Right kidney (tissue), 1 donor: ENCODE data around the gene RHBG.

ENCODE experiments used
- DNase-seq: peaks from one replicate; pipeline ENCODE4 v3.0.0-alpha.2; 2016

Gene RHBG

GRCh38 chr1:156409439-156409838 is 40.4 kb downstream of the RHBG start:
- no peak for DNase-seq

- DNase-seq = no peak
Observed at GRCh38 chr1:156410238-156410637, 41.2 kb downstream of the RHBG start.

- no peak for DNase-seq
Observed at GRCh38 chr1:156410740-156411139, 41.7 kb downstream of the RHBG start.

- no peak for DNase-seq
Observed at GRCh38 chr1:156412653-156413321, 43.8 kb downstream of the RHBG start.

GRCh38 chr1:156413391-156414246 is 44.6 kb downstream of the RHBG start:
- DNase-seq = no peak

DNA sequence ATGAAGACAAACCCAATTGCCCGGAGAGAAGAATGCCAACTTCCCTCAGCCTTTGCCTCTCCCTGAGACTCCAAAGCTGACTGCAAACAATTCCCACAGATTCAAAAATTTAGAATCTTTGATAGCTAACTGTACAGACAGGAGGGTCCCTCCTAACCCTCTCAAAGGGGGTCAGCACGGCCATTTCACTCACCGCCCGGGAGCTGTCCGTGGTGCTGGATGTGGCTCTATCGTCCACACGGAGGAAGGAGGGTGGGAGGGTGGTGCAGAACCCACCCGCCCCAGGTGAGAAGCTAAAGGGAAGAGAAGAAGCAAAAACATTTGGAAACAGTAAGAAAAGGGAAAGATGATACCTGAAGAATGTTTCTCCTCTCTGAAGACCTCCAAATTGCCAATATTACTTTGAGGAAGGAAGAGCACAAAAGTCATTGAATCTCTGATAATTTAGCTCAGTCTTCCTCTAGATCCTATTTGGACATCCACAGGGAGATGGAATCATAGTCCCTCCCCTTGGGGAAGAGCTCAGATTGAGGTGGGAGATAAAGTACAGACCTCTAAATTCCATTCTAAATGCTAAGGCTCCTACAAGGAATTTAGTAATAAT is 45.6 kb downstream of the RHBG start:
- DNase-seq = peak; percentile 45

- no peak for DNase-seq
Observed at GRCh38 chr1:156416993-156417392, 48.0 kb downstream of the RHBG start.

DNA sequence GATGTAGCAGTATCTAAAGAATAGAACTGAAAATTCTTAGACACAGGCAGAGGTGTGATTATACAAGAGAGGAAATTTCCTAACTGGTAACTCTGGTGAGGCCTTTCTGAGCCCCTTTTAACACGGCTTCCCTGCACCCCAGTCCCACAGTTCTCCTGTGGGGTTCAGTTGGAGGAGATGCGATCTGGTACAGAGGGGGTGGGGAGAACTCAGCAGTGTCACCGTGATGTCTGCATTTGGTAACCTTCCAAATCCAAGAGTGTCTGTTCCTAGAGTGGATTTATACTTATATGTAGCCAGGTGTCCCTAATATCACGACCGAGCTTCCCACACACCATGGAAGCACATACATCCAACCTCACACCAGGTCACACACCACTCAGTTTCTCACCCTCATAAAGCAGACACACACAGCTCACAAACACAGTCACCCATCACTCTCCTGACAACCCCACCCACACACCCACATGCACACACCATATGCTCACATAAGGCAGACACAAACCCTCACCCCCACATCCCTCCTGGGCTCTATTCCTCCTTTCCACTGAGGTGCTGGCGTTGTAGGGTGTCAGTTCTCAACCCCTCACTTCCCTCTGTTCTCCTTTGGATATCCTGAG is 48.5 kb downstream of the RHBG start:
- DNase-seq = no peak

GRCh38 chr1:156418416-156419070 is 49.5 kb downstream of the RHBG start:
- no peak for DNase-seq

DNA sequence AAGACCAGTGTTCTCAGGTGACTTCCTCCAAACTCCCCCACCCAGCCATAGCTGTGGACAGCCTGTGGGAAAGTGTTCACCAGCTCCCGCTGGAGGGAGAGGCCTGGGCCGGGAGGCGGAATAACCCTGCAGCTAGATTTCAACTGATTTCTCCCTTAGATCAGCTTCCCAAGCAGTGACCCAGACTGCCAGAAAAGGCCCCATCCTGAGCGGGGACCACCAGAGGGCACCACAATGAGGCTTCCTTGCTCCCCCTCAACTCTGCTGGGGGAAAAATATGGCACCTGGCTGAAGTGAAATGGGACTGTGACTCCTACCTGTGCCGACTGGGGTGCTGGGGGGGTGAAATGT is 50.8 kb downstream of the RHBG start:
- DNase-seq = no peak

- DNase-seq = no peak
Observed at GRCh38 chr1:156420205-156421061, 51.4 kb downstream of the RHBG start.

GRCh38 chr1:156421062-156421938 is 52.3 kb downstream of the RHBG start:
- DNase-seq = peak; percentile 60

- no peak for DNase-seq
Observed at GRCh38 chr1:156421939-156422601, 53.1 kb downstream of the RHBG start.

DNA sequence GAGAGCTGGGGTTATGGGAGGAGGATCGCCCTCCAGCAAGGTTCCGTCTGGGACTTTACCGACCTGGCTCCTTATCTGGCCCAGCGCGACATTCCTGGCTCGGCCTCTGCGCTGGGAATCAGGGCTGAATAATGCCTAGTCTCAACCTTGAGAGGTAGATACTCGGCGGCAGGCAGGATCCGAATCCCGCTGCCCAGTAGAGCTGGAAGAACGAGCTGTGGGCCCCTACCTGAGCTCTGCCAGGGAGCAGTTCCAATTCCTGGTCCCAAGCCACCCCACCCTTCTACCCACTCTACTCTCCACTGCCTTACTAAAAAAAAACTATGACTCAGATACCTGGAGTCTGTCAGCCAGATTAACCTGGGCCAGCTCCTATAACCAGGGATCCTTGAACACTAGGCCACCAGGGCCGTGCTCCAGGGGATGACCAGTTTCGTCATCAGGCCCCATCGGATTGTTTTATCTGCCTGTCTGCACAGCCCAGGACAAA is 53.6 kb downstream of the RHBG start:
- no peak for DNase-seq

DNA sequence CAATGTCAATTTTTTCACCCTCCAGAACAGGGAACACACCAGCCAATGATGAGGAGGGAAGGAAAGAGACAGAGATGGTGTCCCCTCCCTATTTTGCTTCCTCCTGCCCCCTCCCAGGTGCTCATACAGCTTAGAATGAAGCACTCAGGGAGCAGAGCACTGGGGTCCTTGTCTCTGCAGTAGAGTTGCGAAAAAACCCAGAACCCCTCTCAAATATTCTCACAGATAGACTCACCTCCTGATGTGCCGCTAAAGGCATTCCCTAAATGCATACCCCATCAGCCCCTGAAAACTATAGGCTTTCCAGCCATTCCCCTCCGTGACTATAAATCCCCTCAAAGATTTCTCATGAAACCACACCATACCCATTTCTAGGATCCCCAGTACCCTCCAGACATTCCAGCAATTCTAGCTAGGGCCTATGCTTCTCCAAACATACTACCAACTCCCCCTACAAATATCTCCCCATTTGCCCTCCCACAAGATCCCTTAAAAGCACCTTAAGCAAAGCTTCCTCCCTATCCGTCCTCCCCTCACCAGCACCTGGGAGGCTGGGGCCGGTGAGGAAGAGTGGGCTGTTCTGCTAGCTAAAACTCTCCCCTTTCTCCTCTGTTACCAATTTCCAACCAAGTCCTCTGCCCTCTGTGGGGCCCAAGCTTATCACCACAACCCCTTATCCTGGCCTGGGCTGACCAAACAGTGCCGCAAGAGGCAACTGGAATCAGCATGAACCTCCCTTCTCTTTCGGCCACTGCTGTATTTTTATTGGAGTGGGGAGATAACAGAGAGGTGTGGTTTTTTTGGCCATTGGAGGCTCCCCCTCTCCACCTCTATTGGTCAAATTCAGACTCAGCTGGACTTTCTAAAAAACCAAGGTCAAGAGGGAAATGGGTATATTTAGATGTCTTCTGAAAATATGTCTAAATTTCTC is 54.7 kb downstream of the RHBG start:
- no peak for DNase-seq

GRCh38 chr1:156424806-156425432 is 55.9 kb downstream of the RHBG start:
- DNase-seq = no peak

- DNase-seq = no peak
Observed at GRCh38 chr1:156425943-156426342, 56.9 kb downstream of the RHBG start.

GRCh38 chr1:156427957-156428356 is 58.9 kb downstream of the RHBG start:
- no peak for DNase-seq
